HL-60 (cell line): ENCODE data around the gene FOXL2NB.

Experiments
- CTCF ChIP-seq: IDR thresholded peaks from one replicate; pipeline ENCODE4 v1.5.1; 2011; ENCODE audit warnings: low read length, control low read depth, inconsistent platforms; ENCODE audit not compliant: insufficient read depth
- GABPA ChIP-seq: IDR thresholded peaks from 2 replicates; pipeline ENCODE4 v1.6.1; 2012; ENCODE audit warnings: low read depth
- POLR2AphosphoS5 ChIP-seq: IDR thresholded peaks from 2 replicates; pipeline ENCODE4 v1.6.1; 2012; ENCODE audit warnings: low read depth
- REST ChIP-seq: IDR thresholded peaks from 2 replicates; pipeline ENCODE4 v1.6.1; 2012; ENCODE audit warnings: low read depth; ENCODE audit not compliant: insufficient replicate concordance
- SPI1 ChIP-seq: IDR thresholded peaks from 2 replicates; pipeline ENCODE4 v1.6.1; 2012; ENCODE audit warnings: low read depth, mild to moderate bottlenecking, borderline replicate concordance

- TF ChIP-seq CTCF = peak; percentile 31
- no peak for TF ChIP-seq REST
- no peak for TF ChIP-seq GABPA
- TF ChIP-seq POLR2AphosphoS5 = no peak
- TF ChIP-seq SPI1 = no peak
These were observed 5.6 kb upstream of the FOXL2NB start for GRCh38 chr3:138941259-138941885.
